ENCODE data around the gene MRPL49.

The MRPL49 gene

DNA sequence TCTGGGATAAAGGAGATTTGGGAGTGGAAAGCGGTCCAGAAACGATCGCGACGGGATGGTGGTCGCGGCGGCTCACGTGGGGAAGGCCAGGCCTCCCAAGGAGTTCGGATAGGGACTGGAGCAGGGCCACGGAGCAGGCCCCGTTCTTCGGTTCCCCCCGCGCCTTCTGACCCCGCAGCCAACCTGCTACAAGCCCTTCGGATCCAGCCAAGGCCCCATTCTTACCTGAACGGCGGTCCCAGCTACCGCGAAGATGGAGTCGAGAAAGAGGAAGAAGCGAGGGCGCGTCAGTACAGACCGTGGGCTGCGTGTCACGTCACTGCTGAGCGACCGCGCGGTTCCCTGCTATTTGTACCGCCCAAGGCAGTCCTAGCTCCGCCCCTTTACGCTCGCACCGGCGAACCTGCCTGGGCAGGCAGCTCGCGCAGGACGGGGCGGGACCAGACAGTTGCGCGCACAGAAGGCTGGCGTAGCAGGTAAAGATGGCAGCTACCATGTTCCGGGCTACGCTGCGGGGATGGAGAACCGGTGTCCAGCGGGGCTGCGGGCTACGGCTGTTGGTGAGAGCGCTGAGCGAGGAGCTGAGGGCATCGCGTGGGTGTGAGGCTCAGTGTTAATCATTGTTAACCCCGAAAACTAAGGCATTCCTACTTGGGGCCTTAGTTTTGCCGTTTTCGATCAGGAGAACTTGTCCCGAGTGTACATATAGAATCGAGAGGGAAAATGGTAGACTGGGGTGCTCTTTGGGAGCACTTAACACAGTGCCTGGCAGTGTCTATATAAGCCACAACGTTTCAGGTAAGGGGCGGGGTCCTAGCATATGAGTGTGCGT, at the start of gene MRPL49, which contains the start of gene FAU:
Gene MRPL49 (plus strand): TSS at position 457 of the 832 bp plus-strand sequence. CDS start 26 bp downstream, at position 483.
Gene FAU (minus strand): TSS at position 270 of the 832 bp plus-strand sequence. CDS start 321 bp downstream, outside the sequence.
- DNase-seq, result peak; percentile 60

GRCh38 chr11:65072631-65072966, 49.5 kb upstream of the MRPL49 start:
- DNase-seq, result no peak

GRCh38 chr11:65077451-65077850, 44.7 kb upstream of the MRPL49 start:
- DNase-seq, result no peak

- no peak for DNase-seq
Observed at GRCh38 chr11:65078151-65078550, 44.0 kb upstream of the MRPL49 start.

GRCh38 chr11:65078786-65079342, 43.3 kb upstream of the MRPL49 start:
- DNase-seq, result no peak

DNA sequence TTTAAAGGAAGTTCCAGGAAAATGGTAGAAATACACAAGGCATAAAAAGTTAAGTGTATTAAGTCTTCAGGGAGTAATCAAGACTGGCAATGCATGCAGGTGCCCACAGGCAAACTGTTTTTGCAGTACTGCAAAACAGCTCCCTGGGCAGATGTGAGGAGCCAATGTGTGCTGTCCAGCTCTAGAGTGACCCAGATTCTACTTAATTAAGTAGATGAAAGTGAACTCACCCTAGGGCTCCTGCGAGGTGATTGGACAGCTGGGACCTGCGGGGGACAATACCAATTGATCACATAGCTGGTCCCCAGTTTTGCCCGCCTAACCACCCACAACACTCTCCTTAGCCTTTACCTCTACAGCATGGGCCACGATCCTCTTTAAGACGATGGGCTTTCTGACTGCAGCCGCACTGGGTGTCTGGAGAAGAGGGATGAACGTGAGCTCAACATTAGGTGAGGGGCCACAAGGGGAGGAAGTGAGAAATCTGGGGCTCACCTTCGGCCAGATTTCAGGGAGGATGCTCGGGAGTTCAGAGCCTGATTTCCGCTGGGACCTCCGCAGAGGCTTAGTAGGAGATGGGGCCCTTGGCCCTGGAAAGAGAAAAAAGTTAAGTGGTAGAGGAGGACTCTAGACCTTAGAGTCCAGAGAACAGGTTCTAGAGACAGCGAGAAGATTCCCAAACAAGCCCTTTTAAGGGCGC, 38.8 kb upstream of the MRPL49 start:
- no peak for DNase-seq

DNA sequence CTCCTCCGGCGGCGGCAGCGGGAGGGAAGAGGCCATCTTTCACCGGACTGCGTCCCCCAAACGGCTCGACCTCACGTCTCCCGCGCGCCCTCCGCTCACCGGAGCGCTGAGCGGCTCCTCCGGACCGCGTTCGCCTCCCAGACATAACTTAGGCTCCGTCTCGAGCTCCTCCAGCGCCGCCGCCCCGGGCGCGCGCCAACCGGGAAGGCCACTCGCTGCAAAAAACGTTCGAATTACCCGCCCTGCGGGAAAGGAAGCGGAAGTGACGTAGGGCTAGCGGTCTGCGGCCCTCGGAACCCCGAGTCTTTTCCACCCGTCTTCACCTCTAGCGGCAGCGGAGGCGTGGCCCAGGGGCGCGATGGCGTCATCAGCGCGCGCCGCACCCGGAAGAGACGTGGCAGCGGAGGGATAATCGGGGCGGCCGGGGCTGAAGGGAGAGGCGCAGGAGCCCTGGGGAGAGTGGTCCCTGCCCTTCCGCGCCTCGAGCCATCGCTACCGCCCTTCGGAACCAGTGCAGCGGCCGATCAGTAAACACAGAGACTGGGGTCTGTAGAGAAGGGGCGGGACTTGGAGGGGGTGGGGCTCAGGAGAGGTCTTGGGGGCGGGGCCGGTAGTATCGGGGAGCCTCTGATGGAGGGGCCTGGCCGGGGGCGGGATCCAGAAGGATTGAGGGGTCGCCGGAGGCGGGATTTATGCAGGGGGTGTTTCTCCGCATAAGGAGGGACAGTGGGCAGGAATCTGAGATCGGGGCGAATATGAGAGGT, 38.1 kb upstream of the MRPL49 start, which contains the start of the genes CDCA5 and ZFPL1:
Gene CDCA5 (minus strand): TSS at position 207 of the 764 bp plus-strand sequence. CDS start 62 bp downstream, at position 145.
Gene ZFPL1 (plus strand): TSS at position 389 of the 764 bp plus-strand sequence. CDS start 477 bp downstream, outside the sequence.
- DNase-seq, result peak; percentile 67

- no peak for DNase-seq
Observed at GRCh38 chr11:65084598-65085375, 37.3 kb upstream of the MRPL49 start.

DNA sequence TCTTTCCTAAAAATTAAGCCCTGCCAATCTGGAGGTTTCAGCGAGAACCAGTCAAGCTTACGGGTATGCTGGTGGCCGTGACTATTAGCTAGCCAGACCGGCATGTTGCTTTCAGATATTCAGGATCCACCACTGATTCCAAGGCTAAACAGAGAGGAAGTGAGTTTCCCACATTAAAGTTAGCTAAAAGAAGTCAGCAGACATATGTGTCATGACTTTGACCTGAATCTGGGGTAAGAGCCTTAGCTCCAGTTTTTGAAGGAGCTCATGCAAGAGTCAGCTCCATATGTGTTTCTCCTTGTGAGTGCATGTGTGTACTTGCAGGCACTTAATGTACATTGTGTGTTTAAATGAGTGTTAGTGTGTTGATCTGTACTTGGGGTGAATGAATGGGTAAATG, 36.7 kb upstream of the MRPL49 start:
- DNase-seq, result no peak

GRCh38 chr11:65086809-65087208, 35.3 kb upstream of the MRPL49 start:
- DNase-seq, result no peak

GRCh38 chr11:65087216-65087615, 34.9 kb upstream of the MRPL49 start:
- DNase-seq, result no peak

- DNase-seq, result no peak
Observed at GRCh38 chr11:65087827-65088226, 34.3 kb upstream of the MRPL49 start.

DNA sequence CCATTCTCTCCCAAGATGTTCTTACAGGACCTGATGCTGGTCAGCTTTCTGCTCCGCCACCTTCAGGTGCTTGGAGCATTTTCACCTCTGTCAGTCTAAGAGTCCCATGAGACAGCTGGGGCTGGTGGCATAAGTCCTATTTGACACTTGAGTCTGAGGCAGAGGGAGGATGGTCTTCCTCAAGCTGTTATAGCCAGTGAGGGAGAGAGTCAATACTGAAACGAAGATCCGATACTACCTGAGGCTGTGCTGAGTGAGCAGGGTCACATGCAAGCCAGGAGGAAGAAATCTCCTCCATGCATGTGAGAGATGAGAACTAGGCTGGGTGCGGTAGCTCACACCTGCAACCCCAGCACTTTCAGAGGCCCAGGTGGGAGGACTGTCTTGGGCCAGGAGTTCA, 32.5 kb upstream of the MRPL49 start:
- DNase-seq, result no peak

DNA sequence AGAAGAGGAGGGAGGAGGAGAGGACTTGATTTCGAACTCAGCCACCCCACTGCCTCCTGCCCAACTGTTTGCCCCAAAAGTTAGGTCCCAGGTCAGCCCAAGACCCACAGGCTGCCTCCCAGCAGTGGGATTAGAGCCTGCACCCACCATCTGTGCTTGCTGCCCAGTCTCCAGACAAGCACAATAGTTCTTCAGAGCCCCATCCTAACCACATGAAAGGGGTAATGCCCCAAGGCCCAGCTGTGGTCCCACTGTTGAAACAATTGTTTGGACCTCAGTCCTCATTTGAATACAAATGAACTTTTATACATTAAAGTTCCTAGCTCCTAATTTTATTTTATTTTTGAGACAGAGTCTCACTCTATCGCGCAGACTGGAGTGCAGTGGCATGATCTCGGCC, 31.5 kb upstream of the MRPL49 start:
- DNase-seq, result no peak

- DNase-seq, result no peak
Observed at GRCh38 chr11:65095427-65095826, 26.7 kb upstream of the MRPL49 start.

- no peak for DNase-seq
Observed at GRCh38 chr11:65095974-65096806, 25.9 kb upstream of the MRPL49 start, which contains the start of gene VPS51. Gene VPS51, plus strand, starts transcription at chr11:65096214. Its CDS starts 37 bp downstream, at chr11:65096251.

DNA sequence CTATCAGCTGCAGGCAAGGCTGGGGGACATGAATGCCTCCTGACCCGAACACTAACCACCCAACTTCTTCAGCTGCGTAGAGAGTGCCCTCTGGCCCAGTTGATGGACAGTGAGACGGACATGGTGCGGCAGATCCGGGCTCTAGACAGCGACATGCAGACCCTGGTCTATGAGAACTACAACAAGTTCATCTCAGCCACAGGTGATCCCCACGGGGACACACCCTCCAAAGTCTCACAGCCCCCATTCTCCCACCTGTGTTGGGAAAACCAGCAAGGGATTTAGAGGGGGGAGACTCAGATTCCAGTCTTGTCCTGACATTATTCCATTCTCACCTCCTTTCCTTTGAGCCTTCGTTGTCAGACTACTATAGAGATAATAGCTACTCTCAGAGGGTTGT, 25.2 kb upstream of the MRPL49 start:
- no peak for DNase-seq

GRCh38 chr11:65100674-65101350, 21.3 kb upstream of the MRPL49 start:
- no peak for DNase-seq

DNA sequence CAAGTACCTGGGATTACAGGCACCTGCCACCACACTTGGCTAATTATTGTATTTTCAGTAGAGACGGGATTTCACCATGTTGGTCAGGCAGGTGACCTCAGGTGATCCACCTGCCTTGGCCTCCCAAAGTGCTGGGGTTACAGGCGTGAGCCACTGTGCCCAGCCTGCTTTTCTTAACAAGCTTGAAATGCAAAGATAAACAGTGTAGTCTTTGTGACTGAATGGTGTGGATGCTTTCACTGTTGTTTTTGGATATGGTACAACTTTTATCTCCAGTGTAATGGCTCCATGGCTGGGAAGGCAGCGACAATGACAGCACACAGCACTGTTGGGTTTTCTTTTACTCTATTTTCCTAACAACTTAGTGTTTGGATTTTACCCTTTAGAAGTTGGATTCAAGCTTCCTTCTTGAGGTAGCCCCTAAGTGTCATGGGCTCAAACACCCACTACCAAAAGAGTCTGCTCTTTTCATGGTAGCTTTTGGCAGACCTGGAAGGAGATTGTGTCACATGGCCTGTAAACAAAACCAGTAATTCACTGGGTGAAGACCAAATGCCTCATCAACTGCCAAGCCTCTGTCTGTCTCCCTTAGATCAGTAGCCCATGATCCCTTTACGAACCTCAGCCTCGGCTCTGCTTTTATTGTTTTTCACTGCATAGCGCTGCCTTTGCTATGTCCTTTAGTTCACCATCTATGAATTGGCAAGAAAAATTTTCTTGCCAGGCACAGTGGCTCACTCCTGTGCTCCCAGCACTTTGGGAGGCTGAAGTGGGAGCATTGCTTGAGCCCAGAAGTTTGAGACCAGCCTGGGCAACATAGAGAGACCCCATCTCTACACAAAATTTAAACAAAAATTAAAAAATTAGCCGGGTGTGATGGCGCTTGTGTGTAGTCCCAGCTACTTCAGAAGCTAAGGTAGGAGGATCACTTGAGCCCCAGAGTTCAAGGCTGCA, 19.7 kb upstream of the MRPL49 start:
- no peak for DNase-seq
